Immature natural killer cell (primary cell): Measurements from ENCODE around the gene PBX1. TPM values are rescaled to one million over a fixed set of nuclear protein-coding genes. Genes with fewer than 3 reads are reported as not detected.

Source experiments
- DNase-seq, 3 donors: peaks; one replicate each; pipeline ENCODE4 v3.0.0; 2022; ENCODE audit warnings: mixed read lengths in 1 of 3
- H3K27ac Mint-ChIP-seq, 6 donors: one replicate each; pipeline ENCODE4 v1.8.0; 2020; ENCODE audit warnings: mixed read lengths in 6 of 6, mild to moderate bottlenecking in 5 of 6, inconsistent platforms in 4 of 6, moderate library complexity in 3 of 6
- H3K27me3 Mint-ChIP-seq, 3 donors: one replicate each; pipeline ENCODE4 v1.8.0; 2020 to 2021; ENCODE audit warnings: low read depth in 3 of 3, mild to moderate bottlenecking in 3 of 3, mixed read lengths in 3 of 3, moderate library complexity in 3 of 3, inconsistent platforms in 1 of 3
- H3K36me3 Mint-ChIP-seq, 3 donors: one replicate each; pipeline ENCODE4 v1.8.0; 2020; ENCODE audit warnings: mixed read lengths in 3 of 3, inconsistent platforms in 2 of 3, mild to moderate bottlenecking in 2 of 3
- H3K4me1 Mint-ChIP-seq, 2 donors: one replicate each; pipeline ENCODE4 v1.8.0; 2020; ENCODE audit warnings: inconsistent platforms in 2 of 2, mild to moderate bottlenecking in 2 of 2, mixed read lengths in 2 of 2, moderate library complexity in 1 of 2
- H3K4me3 Mint-ChIP-seq, 5 donors: one replicate each; pipeline ENCODE4 v1.8.0; 2020; ENCODE audit warnings: mild to moderate bottlenecking in 5 of 5, mixed read lengths in 5 of 5, inconsistent platforms in 3 of 5, moderate library complexity in 3 of 5
- H3K9me3 Mint-ChIP-seq, 6 donors: one replicate each; pipeline ENCODE4 v1.8.0; 2020; ENCODE audit warnings: mild to moderate bottlenecking in 6 of 6, mixed read lengths in 6 of 6, inconsistent platforms in 4 of 6, moderate library complexity in 3 of 6
- polyA plus RNA-seq, 3 donors: library from polyadenylated mRNA; unstranded; fragments of 300-500 nt; fragmentation: Illumina TruSeq; gene quantifications; one replicate each; pipeline ENCODE4 v1.2.3, GENCODE V29; 2021

The PBX1 gene
- polyA plus RNA-seq, 3 donors from 2014 or later = 0.40 to 0.72 TPM; not detected in 1

DNA sequence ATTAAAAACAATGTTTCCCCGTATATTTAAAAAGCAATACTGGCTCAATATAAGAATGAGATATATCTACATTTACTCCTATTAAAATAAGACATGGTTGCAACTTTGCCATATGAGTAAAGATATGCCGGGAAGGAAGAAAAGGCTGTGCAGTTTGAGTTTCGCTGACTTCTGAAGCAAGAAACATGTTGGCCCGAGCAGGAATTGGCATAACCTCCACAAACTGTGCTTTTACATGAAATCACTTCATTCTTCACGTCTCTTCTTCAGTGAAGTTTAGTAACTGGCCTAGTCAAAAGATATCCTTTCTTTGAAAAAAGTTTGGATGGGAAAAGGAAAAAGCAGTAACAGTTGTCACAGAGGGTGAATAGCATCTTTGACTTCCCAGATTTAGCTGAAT, 342.0 kb downstream of the PBX1 start:
- Mint-ChIP-seq H3K4me1 (no peaks in the 10 kb centered on the region), H3K36me3 (no peaks in the 10 kb centered on the region), H3K27ac (no peak overlapping the region), H3K9me3 (peaks cover 0 to 4% (median 0%) of the 10 kb centered on the region in 6 donors), H3K27me3 (peaks cover 0 to 4% (median 2%) of the 10 kb centered on the region in 3 donors), H3K4me3 (no peak overlapping the region)
- no peak for DNase-seq
